Stimulated activated CD8-positive, alpha-beta memory T cell treated with anti-CD3 and anti-CD28 coated beads, Interleukin-7, amount 100 ng/mL, for 4 hours (primary cell): Measurements from ENCODE around the gene GALNT4.

Experiments used
- DNase-seq, 2 donors: peaks; one replicate each; pipeline ENCODE4 v3.0.0-alpha.2; 2020; ENCODE audit warnings: low read depth in 2 of 2

Gene GALNT4

DNA sequence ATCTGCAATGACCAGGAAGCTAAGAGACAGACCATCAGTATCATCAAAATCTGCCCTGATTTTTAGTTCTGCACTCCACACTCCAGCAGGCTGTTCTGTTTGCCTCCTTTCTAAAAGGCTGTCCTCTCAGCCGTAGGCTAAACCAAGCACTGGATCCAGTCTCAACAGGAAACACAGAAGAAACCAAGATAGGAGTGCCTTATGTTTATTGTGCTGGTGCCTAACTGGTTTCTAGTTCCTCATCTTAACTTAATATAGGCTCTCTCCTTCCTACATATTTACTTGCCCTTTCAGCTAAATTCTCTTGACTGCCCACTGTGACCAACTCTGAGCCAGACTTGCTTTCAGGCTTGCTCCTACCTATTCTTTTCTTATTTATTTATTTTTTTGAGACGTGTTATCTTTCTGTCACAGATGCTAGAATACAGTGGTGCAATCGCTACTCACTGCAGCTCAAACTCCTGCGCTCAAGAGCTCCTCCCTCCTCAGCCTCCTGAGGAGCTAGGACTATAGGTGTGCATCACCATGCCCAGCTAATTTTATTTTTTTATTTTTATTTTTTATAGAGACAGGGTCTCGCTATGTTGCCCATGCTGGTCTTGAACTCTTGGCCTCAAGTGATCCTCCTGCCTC lies 30.8 kb downstream of the GALNT4 start:
- no peak for DNase-seq

DNA sequence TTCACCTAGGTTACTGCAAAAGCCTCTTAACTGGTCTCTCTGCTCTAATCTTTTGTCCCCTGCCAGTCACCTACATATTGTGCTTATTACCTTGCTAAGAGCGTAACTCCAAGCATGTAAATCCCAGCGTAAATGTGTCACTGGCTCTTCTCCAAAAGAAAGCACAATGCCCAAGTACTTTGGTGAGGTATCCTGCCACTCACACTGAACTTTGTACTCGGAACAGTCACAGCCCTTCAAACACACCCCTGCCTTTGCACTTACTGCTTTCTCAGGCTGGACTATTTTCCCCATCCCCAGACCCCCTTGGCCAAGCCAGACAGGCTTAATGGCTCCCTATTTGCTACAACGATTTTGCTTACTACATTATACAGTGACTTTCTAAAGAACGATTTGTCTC lies 31.7 kb downstream of the GALNT4 start:
- DNase-seq, result no peak

DNA sequence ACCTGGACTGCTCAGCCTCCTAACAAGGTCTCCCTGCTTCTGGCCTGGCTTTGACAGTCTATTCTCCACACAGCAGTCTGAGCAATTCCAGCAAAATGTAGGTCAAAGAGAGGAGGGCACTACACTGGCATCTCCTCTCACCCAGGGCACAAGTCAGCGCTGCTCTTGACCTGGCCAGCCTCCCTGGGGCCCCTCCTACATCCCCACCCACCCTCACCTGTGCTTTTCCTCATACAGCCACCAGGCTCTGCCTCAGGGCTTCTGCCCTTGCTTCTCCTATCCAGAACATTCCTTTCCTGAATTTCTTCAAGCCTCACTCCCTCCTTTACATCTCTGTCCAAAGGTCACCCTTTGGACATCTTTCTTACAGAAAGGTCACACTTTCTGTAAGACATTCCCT lies 33.7 kb downstream of the GALNT4 start:
- DNase-seq, result no peak

DNA sequence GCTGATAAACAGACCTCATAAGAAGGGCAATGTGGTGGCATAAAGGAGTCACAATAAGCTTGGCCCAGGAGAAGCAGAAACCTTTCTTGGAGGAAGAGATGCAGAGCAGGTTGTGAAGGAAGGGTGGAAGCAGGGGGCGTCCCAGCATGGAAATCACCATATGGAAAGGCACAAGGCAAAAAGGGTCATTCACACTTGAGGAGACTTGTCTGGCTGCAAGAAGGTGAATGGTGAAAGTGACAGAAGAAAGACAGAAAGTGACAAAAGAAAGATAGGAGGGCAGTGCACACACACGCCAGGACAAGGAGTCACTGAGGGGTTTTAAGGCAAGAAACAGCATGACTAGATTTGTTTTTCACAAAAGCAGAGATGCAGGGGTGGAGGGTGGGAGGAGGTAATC lies 38.3 kb downstream of the GALNT4 start:
- DNase-seq, result no peak

DNA sequence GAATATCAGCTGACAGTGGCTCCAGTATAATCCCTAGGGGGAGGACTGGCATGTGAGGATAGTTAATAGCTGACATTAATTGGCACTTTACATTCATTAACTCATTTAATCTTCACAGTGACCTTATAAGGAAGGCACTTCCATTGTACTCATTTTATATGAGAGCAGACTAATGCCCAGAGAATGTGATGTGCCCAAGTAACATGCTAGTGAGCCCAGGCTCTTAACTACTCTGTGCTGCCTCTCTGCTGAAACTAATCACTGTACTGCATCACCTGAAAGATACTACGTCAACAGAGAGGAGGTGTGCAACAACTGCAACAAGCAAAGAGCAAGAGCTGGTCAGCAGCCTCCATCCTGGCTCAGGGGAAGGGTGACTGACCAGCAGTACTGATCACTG lies 40.1 kb downstream of the GALNT4 start:
- DNase-seq, result no peak

DNA sequence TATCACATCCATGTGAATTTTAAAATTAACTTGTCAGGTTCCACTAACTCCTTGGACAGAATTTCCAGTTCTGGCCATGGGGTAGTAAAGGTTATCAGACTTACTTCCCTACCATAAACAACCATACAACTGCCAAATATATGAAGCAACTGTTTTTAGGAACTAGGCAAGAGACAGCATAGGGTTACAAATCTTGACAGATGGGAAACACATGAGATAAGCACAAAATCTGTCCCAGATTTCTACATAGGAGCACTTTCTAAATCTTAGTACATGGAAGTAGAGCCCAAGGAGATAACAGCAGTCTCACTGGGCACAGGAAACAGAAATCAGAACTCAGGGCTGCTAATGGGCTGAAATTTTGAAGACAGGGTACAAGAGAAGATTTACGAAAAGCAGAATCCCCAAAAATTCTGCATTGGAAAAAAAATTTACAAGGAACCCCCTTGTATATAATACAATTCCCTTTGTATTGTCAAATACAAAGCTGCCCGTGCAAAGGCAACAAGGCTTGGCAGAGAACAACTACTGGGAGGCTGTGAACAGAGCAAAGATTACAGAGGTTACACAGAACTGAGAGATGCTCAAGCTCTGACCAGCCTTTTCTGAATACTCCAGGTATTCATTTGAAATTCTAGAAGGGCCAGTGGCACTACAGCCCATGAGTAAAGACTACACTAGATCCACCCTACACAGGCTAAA lies 43.2 kb downstream of the GALNT4 start:
- DNase-seq, result no peak

DNA sequence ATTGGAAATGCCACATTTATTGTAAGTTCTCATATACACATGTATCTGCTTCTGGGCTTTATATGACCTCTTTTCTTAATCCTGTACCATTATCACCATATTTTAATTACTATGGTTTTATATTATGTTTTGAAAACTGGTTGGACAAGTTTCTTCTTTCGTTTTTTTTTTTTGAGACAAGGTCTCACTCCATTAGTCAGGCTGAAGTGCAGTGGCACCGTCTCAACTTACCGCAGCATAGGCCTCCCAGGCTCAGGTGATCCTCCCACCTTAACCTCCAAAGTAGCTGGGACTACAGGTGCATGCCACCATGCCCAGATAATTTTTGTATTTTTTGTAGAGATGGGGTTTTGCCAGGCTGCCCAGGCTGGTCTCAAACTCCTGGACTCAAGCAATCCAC lies 44.6 kb downstream of the GALNT4 start:
- no peak for DNase-seq

DNA sequence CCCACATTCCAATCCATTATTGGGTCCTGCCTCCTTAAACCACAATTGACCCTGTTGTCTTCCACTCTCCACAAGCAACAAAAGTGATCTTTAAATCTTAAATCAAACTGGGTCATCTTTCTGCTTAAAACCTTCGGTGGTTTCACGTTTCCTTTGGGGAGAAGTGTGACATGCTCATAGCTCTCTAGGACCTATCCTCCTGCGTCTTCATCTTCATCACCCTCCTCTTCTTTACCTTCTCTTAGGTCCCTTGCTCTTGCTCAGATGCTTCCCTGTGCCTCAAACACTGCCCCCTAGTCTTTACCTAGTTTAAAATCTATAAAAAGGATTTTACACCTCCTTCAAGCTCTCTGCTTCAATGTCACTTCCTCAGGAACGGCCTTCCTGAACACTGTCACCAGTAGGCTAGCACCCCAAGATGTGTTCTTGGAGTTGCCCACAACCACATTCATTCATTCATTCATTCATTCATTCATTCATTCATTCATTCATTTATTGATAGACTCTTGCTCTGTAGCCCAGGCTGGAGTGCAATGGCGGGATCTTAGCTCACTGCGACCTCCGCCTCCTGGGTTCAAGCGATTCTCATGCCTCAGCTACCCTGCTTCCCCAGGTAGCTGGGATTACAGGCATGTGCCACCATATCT lies 46.8 kb downstream of the GALNT4 start:
- DNase-seq, result no peak

DNA sequence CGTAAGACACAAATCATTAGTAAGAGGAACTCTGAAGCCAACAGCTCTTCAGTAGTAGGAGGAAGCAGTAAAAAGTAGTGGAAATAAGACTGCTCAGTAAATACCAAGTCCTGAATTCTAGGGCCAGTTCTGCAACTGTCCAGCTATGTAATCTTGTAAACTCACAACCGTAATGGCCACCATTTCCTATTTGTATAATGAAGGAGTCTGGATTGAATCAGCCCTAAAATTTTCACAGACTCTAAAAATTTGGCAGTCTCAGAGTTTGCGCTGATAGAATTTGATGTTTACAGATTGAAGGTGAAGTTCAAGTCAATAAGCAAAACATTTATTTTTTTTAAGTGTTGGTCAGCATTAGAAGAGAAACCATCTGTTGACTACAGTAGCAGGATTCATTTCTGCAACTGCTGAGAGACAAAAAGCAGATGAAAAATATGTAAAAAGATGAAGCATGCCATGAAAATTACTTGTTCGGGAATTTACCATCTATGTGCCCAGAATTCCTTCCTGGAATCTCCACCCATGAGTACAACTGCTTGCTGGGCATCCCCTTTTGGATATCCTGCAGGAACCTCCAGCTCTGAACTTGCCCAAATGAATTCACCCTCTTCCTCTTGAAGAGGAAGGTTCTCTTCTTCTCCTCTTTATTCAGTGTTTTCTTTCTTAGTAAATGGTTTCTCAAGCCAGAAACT lies 47.5 kb downstream of the GALNT4 start:
- no peak for DNase-seq

DNA sequence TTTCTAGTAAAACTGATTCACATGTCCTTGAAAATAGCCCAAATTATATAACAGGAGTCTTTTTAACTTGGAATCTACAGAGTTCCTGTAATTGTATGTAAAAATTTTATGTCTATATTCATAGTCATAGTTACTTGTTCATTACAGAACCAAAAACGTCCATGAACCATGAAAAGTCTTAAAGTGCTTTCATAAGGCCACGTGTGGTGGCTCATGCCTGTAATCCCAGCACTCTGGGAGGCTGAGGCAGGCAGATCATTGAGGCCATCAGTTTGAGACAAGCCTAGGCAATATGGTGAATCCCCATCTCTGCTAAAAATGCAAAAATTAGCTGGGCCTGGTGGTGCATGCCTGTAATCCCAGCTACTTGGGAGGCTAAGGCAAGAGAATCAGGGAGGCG lies 48.4 kb downstream of the GALNT4 start:
- DNase-seq, result no peak

DNA sequence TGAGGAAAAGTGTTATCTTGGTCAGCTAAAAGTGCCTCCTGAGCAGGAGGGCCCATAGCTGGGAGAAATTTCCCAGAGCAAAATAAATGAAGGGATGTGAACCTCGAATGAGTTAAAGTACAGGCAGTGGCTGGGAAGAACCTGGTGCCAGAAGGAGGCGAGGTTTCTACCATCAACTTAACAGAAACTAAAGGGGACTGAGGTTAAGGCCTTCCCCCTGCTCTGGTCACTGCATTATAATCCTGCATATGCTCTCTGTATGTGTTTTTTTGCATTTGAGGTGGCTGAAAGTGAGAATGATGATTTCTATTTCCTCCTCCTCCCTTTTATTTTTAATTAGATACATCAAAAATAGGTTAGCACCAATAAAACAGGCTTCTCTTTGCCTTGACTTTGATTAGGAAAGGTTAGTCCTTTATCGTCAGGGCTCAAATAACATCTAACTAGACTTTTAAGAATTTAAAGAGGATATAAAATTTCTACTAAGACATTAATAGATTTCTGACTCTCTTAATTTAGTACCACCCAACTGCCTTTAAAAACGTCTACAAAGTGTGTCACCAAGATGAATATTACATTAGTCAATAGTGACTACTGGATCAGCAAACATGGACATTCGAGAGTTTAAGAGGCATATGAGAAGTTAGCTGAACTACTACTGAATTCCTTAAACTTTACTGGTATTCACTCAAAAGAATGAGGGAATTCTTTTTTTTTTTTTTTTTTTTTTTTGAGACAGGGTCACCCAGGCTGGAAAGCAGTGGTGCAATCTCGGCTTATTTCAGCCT lies 49.2 kb downstream of the GALNT4 start:
- DNase-seq, result no peak

DNA sequence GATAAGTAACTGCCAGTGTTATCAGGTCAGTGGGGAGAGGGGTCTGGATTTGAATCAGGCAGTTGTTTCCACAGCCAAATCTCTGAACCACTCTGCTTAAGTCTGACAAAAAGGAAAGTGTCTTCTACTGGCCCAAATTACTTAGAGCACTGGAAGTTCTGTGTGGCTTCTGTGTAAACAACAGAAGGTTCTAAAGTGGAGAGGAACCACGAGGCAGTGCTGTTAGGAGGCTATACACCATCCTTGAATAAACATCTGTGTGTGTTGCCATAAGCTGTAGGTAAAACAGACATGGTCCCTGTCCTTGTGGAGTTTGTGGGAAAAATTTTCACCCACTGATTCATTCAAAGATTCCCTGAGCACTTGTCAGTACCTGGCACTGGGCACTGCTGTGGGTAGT lies 50.0 kb downstream of the GALNT4 start:
- no peak for DNase-seq
